Immature natural killer cell (primary cell): Measurements from ENCODE around the gene UROC1. TPM values are rescaled to one million over a fixed set of nuclear protein-coding genes. Genes with fewer than 3 reads are reported as not detected.
A peak's percentile ranks its signal among the peaks of the same experiment; 100 is the strongest.

ENCODE experiments used
- DNase-seq, 3 donors: peaks; one replicate each; pipeline ENCODE4 v3.0.0; 2022; ENCODE audit warnings: mixed read lengths in 1 of 3
- H3K27ac Mint-ChIP-seq, 6 donors: one replicate each; pipeline ENCODE4 v1.8.0; 2020; ENCODE audit warnings: mixed read lengths in 6 of 6, mild to moderate bottlenecking in 5 of 6, inconsistent platforms in 4 of 6, moderate library complexity in 3 of 6
- H3K27me3 Mint-ChIP-seq, 3 donors: one replicate each; pipeline ENCODE4 v1.8.0; 2020 to 2021; ENCODE audit warnings: low read depth in 3 of 3, mild to moderate bottlenecking in 3 of 3, mixed read lengths in 3 of 3, moderate library complexity in 3 of 3, inconsistent platforms in 1 of 3
- H3K36me3 Mint-ChIP-seq, 3 donors: one replicate each; pipeline ENCODE4 v1.8.0; 2020; ENCODE audit warnings: mixed read lengths in 3 of 3, inconsistent platforms in 2 of 3, mild to moderate bottlenecking in 2 of 3
- H3K4me1 Mint-ChIP-seq, 2 donors: one replicate each; pipeline ENCODE4 v1.8.0; 2020; ENCODE audit warnings: inconsistent platforms in 2 of 2, mild to moderate bottlenecking in 2 of 2, mixed read lengths in 2 of 2, moderate library complexity in 1 of 2
- H3K4me3 Mint-ChIP-seq, 5 donors: one replicate each; pipeline ENCODE4 v1.8.0; 2020; ENCODE audit warnings: mild to moderate bottlenecking in 5 of 5, mixed read lengths in 5 of 5, inconsistent platforms in 3 of 5, moderate library complexity in 3 of 5
- H3K9me3 Mint-ChIP-seq, 6 donors: one replicate each; pipeline ENCODE4 v1.8.0; 2020; ENCODE audit warnings: mild to moderate bottlenecking in 6 of 6, mixed read lengths in 6 of 6, inconsistent platforms in 4 of 6, moderate library complexity in 3 of 6
- polyA plus RNA-seq, 3 donors: library from polyadenylated mRNA; unstranded; fragments of 300-500 nt; fragmentation: Illumina TruSeq; gene quantifications; one replicate each; pipeline ENCODE4 v1.2.3, GENCODE V29; 2021

The UROC1 gene
- polyA plus RNA-seq, 3 donors from 2014 or later = not detected

DNA sequence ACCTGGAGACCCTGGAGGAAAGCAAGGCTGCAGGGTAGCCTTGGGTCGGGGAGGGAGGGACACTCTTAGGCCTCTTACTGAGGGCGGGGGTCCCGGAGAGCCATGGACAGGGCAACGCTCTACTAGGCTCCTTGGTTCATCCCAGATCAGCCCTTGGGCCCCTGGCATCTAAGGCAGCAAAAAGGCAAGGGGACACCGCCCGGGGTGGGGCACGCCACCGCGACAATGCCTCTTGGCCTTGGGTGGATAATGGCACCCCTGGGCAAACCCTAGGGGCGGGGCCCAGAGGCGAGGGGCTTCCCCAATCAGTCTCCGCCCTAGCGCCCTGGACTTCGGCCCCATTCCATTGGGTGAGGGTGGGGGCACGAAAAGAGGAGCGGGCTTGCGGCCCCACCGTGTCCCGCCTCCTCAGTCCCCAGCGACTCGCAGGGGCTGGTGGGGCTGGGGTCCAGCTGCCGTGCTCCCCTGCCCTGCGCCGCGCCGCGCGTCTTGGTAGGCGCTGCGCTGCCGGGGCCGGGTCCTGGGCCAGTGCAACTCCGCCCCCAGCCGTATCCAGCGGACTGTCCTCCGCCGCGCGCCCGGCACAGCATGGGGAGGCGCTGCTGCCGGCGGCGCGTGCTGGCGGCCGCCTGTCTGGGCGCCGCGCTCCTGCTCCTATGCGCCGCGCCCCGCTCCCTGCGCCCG lies 6.3 kb upstream of the UROC1 start, which contains the start of gene CHST13:
TSS of gene CHST13 (plus strand) at position 411 of the 684 bp plus-strand sequence. CDS start at position 589, 178 bp downstream.
- no peaks in the 10 kb centered on the region for H3K9me3 Mint-ChIP-seq

DNA sequence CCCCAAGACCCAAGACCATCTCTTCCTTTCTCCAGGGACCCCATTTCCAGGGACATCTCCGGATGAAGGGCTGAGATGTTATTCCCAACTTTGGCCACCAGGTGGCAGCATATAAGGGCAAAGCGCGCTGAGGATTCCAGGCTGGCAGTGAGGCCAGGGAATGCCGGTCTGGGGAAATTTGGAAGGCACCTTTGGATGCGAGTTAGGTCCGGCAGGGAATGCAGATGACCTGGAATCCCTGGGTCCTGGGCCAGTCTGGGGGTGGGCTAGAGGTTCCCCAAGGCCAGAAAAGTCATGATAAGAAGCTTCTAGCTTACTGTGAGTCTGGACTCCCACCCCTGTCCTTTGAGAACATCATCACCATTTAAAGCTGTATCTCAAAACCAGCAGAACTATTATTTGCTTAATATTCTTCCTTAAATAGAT lies 4.8 kb upstream of the UROC1 start:
- DNase-seq = peak; percentile 36 to 46 (median 39)
- Mint-ChIP-seq H3K27ac (no peak overlapping the region), H3K4me1 (peaks cover 0 to 2% of the 10 kb centered on the region in 2 donors), H3K4me3 (peak overlapping the region in 1 of 5 donors; percentile 17), H3K36me3 (no peaks in the 10 kb centered on the region), H3K27me3 (peaks cover 5 to 13% (median 11%) of the 10 kb centered on the region in 3 donors), H3K9me3 (no peaks in the 10 kb centered on the region)

More for the DNA sequence above, 6.3 kb upstream of the UROC1 start, which contains the start of gene CHST13:
- Mint-ChIP-seq H3K27ac (no peak within 1 kb of the TSS), H3K27me3 (peaks cover 5 to 13% (median 11%) of the 10 kb centered on the region in 3 donors), H3K4me1 (peaks cover 0 to 2% of the 10 kb centered on the region in 2 donors), H3K36me3 (no peaks in the 10 kb centered on the region), H3K4me3 (peak within 1 kb of the TSS in 1 of 5 donors; percentile 17)
- DNase-seq = no peak

DNA sequence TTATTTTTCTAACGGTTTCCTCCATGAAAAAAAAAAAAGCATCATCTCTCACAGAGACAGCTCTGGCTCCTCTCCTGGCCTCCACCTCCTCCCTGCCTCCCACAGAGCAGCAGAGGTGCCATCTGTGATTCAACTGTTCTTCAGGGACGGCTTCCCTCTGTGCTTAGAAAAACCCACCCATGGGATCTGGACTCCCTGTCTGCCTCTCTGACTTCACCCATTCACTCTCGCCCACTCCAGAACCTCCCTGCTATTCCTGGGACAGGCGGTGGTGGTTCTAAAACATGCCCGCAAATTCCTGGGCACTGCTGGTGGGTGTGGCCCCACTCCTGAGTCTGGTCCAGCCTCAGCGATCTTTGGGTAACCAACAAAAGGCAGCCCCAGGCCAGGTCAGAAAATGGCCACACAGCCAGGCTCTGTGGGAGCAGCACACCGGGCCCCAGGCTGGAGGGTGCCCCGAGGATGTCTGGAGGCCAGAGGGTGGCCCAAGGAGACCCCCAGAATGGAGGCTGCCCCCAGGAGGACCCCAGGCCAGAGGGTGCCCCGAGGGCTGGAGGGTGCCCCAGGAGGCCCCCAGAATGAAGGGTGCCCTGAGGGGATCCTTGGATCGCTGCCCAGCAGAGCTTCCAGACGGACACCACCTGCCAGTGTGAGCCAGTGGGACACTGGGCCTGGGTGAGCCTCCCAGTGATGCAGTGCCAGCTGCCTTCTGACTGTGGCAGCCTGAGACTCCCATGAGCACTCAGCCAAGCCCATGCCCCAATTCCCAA lies 3.7 kb upstream of the UROC1 start:
- DNase-seq = no peak
- peaks cover 5 to 18% (median 11%) of the 10 kb centered on the region in 3 donors for H3K27me3 Mint-ChIP-seq
- no peaks in the 10 kb centered on the region for H3K9me3 Mint-ChIP-seq
- peaks cover 0 to 2% of the 10 kb centered on the region in 2 donors for H3K4me1 Mint-ChIP-seq
- peak overlapping the region in 1 of 6 donors; percentile 28 for H3K27ac Mint-ChIP-seq
- H3K4me3 Mint-ChIP-seq = no peak overlapping the region
- no peaks in the 10 kb centered on the region for H3K36me3 Mint-ChIP-seq

DNA sequence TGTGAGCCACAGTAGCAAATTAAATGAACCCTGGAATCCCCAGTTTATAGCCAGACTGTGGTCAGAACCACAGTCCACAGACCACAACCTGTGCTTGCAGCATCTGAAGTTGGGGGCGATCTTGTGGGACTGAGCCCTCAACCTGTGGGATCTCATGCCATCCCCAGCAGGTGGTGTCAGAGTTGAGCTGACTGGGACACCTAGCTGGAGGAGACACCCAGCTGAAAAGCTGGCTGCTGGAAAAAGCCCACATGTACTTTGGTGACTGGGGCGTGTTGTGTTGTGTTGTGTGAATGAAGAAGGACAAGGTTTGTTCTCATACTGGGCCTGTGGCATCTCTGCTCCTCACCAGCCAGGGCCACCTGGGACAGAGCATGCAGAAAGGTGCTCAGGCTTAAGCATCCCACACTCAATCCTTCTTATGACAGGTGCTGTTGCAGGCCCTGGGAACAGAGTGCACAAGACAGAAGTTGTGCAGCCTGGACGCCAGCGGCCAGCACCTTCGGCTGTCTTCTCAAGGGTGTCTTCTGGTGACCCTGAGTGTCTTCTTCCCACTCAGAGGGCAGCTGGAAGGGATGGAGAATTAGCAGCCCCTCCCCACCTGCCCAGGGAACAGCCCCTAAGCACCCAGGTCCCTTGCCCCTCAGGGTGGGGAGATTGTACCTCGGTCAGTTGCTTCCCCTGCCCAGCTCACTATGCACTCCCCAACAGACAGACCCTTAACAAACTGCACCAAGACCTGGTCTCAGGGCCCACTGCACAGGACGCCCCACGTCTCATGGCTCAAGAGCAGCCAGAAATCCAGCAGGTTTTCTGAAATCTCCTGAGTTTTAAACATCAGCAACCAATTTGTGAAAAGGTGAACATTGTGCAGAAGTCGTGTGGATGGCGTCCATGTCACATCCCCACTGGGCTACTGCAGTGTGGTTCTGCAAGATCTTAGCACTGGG lies 2.2 kb upstream of the UROC1 start:
- peaks cover 5 to 15% (median 11%) of the 10 kb centered on the region in 3 donors for H3K27me3 Mint-ChIP-seq
- H3K4me3 Mint-ChIP-seq = no peak overlapping the region
- no peak for DNase-seq
- no peaks in the 10 kb centered on the region for H3K9me3 Mint-ChIP-seq
- H3K4me1 Mint-ChIP-seq = peaks cover 0 to 2% of the 10 kb centered on the region in 2 donors
- no peaks in the 10 kb centered on the region for H3K36me3 Mint-ChIP-seq
- no peak overlapping the region for H3K27ac Mint-ChIP-seq

DNA sequence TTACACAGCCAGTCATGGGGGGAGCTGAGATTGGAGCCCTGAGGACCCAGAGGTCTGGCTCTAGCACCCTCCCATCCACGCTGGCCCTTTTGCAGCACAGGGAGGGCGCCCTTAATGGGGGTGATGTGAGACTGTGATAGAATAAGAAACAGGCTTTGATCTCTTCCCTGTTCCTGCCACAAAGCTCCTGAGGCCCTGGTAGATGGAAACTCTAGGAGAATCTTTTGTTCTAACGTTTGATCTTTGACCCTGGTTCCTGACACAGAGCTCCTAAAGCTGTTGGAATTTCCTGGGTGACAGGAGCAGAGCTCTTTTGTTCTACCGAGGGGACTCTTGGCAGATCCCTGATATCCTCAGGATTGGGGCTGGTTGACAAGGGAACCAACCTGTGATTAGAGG lies 1.2 kb upstream of the UROC1 start:
- Mint-ChIP-seq H3K27ac (no peak overlapping the region), H3K36me3 (no peaks in the 10 kb centered on the region), H3K27me3 (peaks cover 5 to 15% (median 11%) of the 10 kb centered on the region in 3 donors), H3K9me3 (no peaks in the 10 kb centered on the region), H3K4me3 (no peak overlapping the region), H3K4me1 (peaks cover 0 to 2% of the 10 kb centered on the region in 2 donors)
- no peak for DNase-seq

DNA sequence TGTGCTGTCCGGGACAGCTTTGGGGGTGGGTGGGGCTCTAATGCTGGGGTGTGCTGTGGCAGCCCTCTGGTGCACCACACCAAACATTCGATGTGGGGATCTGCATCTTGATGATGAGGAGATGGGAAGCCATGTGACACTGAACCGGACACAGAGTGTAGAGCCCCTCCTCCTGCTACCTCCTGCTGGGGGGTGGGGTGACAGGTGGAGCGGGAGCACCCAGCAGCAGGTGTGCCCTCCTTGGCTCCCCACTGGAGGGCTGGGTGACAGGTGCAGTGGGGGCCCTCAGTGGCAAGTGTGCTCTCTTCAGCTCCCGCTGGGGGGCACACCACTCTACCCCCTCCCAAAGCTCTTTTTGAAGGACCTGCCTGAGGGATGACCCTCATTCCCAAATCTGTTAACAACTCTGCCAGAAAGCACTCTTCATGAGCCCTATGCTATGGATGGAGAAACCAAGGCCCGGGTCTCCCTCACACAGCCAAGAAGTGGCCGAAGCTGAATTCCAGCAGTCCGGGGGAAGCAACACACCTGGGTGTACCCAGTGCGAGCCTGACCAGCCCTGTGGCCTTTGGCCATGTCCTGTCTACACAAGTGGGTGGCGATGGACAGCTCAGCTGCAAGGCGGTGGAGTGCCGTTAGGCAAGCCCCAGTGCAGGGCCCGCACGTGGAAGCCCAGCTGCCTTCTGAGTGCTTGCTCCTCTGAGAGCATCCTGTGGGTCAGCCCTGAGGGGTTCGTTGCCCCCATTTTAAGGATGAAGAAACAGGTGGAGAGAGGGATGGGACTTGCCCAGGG lies 609 bp upstream of the UROC1 start:
- Mint-ChIP-seq H3K27ac (no peak overlapping the region), H3K27me3 (peaks cover 5 to 14% (median 8%) of the 10 kb centered on the region in 3 donors), H3K4me1 (peaks cover 0 to 2% of the 10 kb centered on the region in 2 donors), H3K4me3 (no peak overlapping the region), H3K36me3 (no peaks in the 10 kb centered on the region), H3K9me3 (no peaks in the 10 kb centered on the region)
- DNase-seq = no peak

DNA sequence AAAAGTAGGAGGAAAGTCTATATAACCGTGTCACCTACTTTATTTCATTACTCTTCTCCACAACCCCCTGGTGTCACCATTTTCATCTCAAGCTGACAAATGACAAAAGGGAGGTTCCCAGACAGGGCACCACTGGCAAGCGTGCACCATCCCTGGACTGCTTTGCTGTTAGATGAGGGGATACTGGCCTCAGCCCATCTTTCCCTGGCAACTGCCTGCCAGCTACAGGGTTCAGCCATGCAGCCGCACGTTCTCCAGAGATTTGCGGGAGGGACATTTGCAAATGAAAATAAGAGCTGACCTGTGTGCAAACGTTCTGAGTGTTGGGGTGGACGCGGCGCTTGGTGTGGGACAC lies 660 bp downstream of the UROC1 start:
- H3K27ac Mint-ChIP-seq = no peak overlapping the region
- no peaks in the 10 kb centered on the region for H3K36me3 Mint-ChIP-seq
- H3K27me3 Mint-ChIP-seq = peaks cover 0 to 5% (median 1%) of the 10 kb centered on the region in 3 donors
- DNase-seq = no peak
- H3K4me3 Mint-ChIP-seq = no peak overlapping the region
- no peaks in the 10 kb centered on the region for H3K4me1 Mint-ChIP-seq
- H3K9me3 Mint-ChIP-seq = no peaks in the 10 kb centered on the region

DNA sequence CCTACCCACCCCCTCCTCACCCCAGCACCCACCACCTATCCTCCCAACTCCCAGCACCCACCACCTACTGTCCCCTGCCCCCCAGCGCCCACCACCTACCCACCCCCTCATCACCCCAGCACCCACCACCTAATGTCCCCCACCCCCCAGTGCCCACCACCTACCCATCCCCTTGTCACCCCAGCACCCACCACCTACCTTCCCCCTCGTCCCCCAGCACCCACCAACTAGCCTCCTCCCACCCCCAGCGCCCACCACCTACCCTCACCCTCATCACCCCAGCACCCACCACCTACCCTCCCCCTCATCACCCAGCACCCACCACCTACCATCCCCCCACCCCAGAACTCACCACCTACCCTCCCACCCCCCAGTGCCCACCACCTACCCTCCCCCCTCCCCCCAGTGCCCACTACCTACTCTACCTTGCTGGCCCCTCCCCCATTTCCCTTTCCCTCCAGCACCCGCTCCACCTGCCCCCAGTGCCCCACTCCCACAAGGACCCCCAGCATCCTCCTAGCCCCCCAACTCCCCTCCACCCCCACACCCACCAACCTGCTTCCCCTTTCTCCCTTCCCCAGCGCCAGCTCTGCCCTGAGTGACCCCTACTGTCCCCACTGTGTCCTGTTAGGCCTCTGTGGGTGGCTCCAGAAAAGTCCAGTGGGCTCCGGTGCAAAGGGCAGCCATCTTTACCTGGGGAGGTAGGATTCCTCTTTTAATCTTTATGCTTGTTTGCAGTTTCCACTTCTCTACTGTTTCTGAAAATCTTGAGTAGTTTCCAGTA lies 1.2 kb downstream of the UROC1 start:
- Mint-ChIP-seq H3K4me3 (no peak overlapping the region), H3K27ac (no peak overlapping the region), H3K9me3 (no peaks in the 10 kb centered on the region), H3K4me1 (no peaks in the 10 kb centered on the region), H3K36me3 (no peaks in the 10 kb centered on the region), H3K27me3 (peaks cover 0 to 5% (median 1%) of the 10 kb centered on the region in 3 donors)
- no peak for DNase-seq

DNA sequence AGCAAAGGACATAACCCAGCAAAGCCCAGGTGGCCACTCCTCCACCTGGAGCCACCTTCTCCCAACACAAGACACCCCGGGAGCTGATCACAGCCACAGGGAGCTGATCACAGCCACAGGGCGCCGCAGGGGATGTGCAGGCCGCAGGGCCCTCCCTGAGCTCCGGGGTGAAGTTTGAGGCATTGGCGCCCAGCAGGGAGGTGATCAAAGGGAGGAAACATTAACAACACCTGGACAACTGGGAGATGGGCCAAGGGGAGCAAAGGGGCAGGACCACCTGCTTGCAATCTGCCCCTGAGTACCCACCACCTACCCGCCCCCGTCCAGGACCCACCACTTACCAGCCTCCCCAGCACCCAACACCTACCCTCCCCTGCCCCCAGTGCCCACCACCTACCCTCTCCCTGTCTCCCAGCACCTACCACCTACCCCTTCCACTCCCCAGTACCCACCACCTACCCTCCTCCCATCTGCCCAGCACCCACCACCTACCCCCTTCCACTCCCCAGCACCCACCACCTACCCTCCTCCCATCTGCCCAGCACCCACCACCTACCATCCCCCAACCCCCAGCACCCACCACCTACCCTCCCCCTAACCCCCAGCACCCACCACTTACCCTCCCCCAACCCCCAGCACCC lies 2.4 kb downstream of the UROC1 start:
- H3K9me3 Mint-ChIP-seq = no peaks in the 10 kb centered on the region
- H3K36me3 Mint-ChIP-seq = no peaks in the 10 kb centered on the region
- DNase-seq = no peak
- H3K4me3 Mint-ChIP-seq = no peak overlapping the region
- H3K27me3 Mint-ChIP-seq = peaks cover 0 to 7% (median 0%) of the 10 kb centered on the region in 3 donors
- H3K27ac Mint-ChIP-seq = no peak overlapping the region
- H3K4me1 Mint-ChIP-seq = no peaks in the 10 kb centered on the region

DNA sequence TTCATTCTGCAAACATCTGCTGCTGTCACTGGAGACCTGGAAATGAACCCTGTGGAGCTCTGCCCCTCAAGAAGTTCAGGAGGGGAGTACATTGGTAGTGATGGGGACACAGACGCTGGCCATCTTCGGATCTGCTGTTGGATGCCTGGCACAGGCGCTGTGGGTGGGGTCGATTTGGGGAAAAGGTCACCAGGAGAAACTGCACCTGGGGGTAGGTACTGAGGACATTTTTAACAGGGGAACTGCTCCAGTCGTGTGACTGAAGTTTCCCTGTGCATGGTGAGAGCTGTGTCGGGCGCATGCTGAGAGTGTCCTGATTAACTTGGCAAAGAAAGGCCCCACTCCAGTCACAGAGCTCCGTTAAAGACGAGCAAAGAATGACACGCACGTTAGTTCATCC lies 3.4 kb downstream of the UROC1 start:
- Mint-ChIP-seq H3K27ac (no peak overlapping the region), H3K4me3 (no peak overlapping the region), H3K9me3 (no peaks in the 10 kb centered on the region), H3K27me3 (peaks cover 0 to 7% (median 0%) of the 10 kb centered on the region in 3 donors), H3K4me1 (no peaks in the 10 kb centered on the region), H3K36me3 (no peaks in the 10 kb centered on the region)
- no peak for DNase-seq

DNA sequence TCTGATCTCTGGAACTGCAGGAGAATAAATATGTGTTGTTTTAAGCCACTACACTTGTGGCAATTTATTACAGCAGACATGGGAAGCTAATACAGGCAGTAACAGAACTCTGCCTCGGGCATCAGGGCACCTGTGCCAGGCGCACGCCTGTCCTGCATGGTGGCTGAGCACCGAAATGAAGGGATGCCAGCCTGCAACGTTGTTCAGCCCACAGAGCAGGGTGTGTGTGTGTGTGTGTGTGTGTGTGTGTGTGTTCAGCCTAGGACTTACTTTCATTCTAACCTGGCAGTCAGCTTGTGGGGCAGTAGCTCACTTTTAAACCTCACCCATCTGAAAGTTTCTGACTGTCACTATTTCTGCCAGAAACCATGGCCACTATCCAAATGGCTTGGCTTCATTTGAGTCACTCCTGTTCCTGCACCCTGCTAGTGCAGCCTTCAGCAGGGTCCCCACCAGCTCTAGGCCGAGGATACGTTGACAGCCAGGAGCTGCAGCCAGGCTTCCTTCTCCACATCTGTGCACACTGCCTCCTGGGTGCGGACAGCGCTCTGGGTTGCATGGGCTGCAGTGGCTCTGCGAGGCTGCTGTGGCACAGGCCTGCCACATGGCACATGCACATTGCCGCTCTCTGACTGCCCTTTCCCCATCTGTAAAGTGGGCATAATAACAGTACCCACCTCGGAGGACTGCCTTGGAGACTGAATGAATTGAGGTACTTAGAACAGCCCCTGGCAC lies 4.5 kb downstream of the UROC1 start:
- no peaks in the 10 kb centered on the region for H3K9me3 Mint-ChIP-seq
- no peaks in the 10 kb centered on the region for H3K4me1 Mint-ChIP-seq
- H3K27me3 Mint-ChIP-seq = peaks cover 0 to 7% (median 0%) of the 10 kb centered on the region in 3 donors
- H3K36me3 Mint-ChIP-seq = no peaks in the 10 kb centered on the region
- H3K27ac Mint-ChIP-seq = no peak overlapping the region
- DNase-seq = no peak
- no peak overlapping the region for H3K4me3 Mint-ChIP-seq
